Measurements from ENCODE around the gene TRABD.

TRABD gene

DNA sequence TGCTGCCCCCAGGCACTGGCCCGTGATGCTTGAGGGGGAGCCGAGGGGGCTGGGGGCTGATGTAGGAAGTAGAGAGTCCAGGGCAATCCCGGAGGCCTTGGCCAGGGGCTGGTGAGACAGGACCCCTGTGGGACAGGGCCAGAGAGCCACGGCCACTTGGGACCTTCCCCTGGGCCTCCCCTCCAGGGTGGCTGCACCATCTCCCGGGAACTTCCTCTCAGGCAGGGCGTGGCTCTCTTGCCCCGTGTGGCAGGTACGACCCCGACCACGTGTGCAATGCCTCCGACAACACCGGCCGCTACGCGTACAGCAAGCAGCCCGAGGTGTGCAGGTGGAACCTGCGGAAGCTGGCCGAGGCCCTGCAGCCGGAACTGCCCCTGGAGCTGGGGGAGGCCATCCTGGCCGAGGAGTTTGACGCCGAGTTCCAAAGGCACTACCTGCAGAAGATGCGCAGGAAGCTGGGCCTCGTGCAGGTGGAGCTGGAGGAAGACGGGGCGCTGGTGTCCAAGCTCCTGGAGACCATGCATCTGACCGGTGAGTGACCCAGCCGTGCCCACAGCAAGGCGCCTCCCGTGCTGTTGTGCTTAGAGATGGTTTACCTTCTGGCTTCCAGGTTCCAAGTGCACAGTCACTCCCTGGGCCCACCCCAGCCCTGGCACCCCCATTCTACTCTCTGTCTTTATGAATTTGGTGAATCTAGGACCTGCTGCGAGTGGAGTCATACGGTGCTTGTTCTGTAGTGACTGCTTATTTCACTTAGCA is 24.8 kb downstream of the TRABD start:
- Histone ChIP-seq H3K79me2 (ENCODE audit: insufficient read depth, low read depth) (no peaks in the 10 kb centered on the region), H3K36me3 (ENCODE audit: insufficient read depth) (no peaks in the 10 kb centered on the region), H4K20me1 (ENCODE audit: insufficient read depth) (no peaks in the 10 kb centered on the region), H3K9ac (no peak overlapping the region), H3K4me2 (no peak overlapping the region), H3K4me3 (IDR thresholded peaks at IDR 0.05; ENCODE audit: insufficient read depth, low read depth, low read length) (no peak overlapping the region), H3K27ac (no peak overlapping the region), H3K27me3 (ENCODE audit: insufficient read depth, low read depth) (no peaks in the 10 kb centered on the region), H3K4me1 (ENCODE audit: low read depth, poor library complexity, severe bottlenecking) (no peaks in the 10 kb centered on the region), H2AFZ (ENCODE audit: low read depth) (no peak overlapping the region)
- TF ChIP-seq, protein P1, sequence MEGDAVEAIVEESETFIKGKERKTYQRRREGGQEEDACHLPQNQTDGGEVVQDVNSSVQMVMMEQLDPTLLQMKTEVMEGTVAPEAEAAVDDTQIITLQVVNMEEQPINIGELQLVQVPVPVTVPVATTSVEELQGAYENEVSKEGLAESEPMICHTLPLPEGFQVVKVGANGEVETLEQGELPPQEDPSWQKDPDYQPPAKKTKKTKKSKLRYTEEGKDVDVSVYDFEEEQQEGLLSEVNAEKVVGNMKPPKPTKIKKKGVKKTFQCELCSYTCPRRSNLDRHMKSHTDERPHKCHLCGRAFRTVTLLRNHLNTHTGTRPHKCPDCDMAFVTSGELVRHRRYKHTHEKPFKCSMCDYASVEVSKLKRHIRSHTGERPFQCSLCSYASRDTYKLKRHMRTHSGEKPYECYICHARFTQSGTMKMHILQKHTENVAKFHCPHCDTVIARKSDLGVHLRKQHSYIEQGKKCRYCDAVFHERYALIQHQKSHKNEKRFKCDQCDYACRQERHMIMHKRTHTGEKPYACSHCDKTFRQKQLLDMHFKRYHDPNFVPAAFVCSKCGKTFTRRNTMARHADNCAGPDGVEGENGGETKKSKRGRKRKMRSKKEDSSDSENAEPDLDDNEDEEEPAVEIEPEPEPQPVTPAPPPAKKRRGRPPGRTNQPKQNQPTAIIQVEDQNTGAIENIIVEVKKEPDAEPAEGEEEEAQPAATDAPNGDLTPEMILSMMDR (conservative IDR thresholded peaks at IDR 0.05; ENCODE audit: low read depth, low read length), result no peak

DNA sequence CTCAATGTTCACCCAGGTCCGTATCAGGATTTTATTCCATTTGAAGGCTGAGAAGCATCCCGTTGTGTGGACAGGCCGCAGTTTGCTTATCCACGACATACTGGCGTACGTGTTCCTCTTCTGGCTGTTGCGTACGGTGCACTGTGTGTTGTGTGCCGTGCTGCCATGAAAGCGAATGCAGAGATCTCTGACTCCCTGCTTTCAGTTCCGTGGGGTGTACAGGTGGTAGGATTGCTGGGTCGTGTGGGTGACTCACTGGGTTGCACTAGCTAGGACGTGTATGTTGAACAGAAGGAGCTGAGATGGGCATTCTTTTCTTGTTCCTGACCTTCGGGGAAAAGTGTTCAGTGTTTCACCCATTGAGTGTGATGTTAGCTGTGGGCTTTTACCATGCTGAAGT is 25.4 kb downstream of the TRABD start:
- H3K27ac ChIP-seq, result no peak overlapping the region
- H4K20me1 ChIP-seq (ENCODE audit: insufficient read depth), result no peaks in the 10 kb centered on the region
- no peak overlapping the region for H3K4me3 ChIP-seq (IDR thresholded peaks at IDR 0.05; ENCODE audit: insufficient read depth, low read depth, low read length)
- H3K4me1 ChIP-seq (ENCODE audit: low read depth, poor library complexity, severe bottlenecking), result no peaks in the 10 kb centered on the region
- no peak overlapping the region for H2AFZ ChIP-seq (ENCODE audit: low read depth)
- TF ChIP-seq, protein P1 (conservative IDR thresholded peaks at IDR 0.05; ENCODE audit: low read depth, low read length), result no peak
- H3K36me3 ChIP-seq (ENCODE audit: insufficient read depth), result no peaks in the 10 kb centered on the region
- no peak overlapping the region for H3K9ac ChIP-seq
- H3K27me3 ChIP-seq (ENCODE audit: insufficient read depth, low read depth), result no peaks in the 10 kb centered on the region
- H3K4me2 ChIP-seq, result no peak overlapping the region
- H3K79me2 ChIP-seq (ENCODE audit: insufficient read depth, low read depth), result no peaks in the 10 kb centered on the region

DNA sequence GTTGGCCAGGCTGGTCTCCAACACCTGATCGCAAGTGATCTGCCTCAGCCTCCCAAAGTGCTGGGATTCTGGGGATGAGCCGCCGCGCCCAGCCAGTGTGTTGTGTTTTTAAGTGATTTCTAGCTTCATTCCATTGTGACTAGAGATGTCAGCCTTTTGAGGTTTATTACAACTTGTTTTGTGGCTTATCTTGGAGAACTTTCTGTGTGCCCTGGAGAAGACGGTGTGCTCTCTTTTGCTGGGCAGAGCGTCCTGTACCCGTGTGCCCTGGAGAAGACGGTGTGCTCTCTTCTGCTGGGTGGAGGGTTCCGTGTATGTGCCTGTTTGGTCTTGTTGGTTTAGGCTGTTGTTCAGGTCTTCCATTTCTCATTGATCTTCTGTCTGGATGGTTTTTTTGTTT is 27.6 kb downstream of the TRABD start:
- no peak overlapping the region for H2AFZ ChIP-seq (ENCODE audit: low read depth)
- H3K79me2 ChIP-seq (ENCODE audit: insufficient read depth, low read depth), result no peaks in the 10 kb centered on the region
- no peak overlapping the region for H3K4me3 ChIP-seq (IDR thresholded peaks at IDR 0.05; ENCODE audit: insufficient read depth, low read depth, low read length)
- no peaks in the 10 kb centered on the region for H3K4me1 ChIP-seq (ENCODE audit: low read depth, poor library complexity, severe bottlenecking)
- no peaks in the 10 kb centered on the region for H3K36me3 ChIP-seq (ENCODE audit: insufficient read depth)
- H4K20me1 ChIP-seq (ENCODE audit: insufficient read depth), result no peaks in the 10 kb centered on the region
- H3K27ac ChIP-seq, result no peak overlapping the region
- no peak overlapping the region for H3K9ac ChIP-seq
- TF ChIP-seq, protein P1 (conservative IDR thresholded peaks at IDR 0.05; ENCODE audit: low read depth, low read length), result no peak
- no peak overlapping the region for H3K4me2 ChIP-seq
- H3K27me3 ChIP-seq (ENCODE audit: insufficient read depth, low read depth), result no peaks in the 10 kb centered on the region

DNA sequence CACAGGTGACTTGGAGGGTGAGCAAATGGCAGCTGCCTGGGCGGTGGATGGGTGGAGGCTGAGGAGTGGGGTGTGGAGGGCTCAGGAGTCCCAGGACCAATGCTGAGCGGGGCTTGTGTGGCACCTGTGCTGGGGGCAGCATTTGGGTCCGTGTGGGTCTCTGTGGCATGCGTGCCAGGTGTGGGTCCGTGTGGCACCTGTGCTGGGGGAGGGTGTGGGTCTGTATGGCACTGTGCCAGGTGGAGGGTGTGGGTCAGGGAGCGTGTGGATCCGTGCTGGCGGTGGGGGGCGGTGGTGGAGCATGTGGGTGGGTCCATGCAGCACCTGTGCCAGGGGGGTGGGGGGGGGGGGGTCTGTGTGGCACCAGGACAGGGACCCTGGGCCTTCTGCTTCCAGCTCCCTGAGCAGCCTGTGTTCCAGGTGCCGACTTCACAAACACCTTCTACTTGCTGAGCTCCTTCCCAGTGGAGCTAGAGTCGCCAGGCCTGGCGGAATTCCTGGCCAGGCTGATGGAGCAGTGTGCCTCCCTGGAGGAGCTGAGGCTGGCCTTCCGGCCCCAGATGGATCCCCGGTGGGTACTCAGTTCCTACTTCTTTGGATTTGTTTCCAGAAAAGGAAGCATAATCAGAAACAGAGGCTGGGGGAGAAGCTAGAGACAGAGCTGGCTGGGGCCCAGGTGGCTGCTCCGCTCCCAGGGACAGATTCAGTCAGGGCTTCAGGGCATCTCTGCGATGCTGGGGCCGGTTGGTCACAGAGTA is 29.8 kb downstream of the TRABD start:
- TF ChIP-seq, protein P1 (conservative IDR thresholded peaks at IDR 0.05; ENCODE audit: low read depth, low read length), result no peak
- no peak overlapping the region for H2AFZ ChIP-seq (ENCODE audit: low read depth)
- no peak overlapping the region for H3K9ac ChIP-seq
- H3K36me3 ChIP-seq (ENCODE audit: insufficient read depth), result no peaks in the 10 kb centered on the region
- no peak overlapping the region for H3K4me3 ChIP-seq (IDR thresholded peaks at IDR 0.05; ENCODE audit: insufficient read depth, low read depth, low read length)
- no peaks in the 10 kb centered on the region for H3K4me1 ChIP-seq (ENCODE audit: low read depth, poor library complexity, severe bottlenecking)
- no peaks in the 10 kb centered on the region for H4K20me1 ChIP-seq (ENCODE audit: insufficient read depth)
- H3K4me2 ChIP-seq, result no peak overlapping the region
- H3K79me2 ChIP-seq (ENCODE audit: insufficient read depth, low read depth), result no peaks in the 10 kb centered on the region
- H3K27me3 ChIP-seq (ENCODE audit: insufficient read depth, low read depth), result no peaks in the 10 kb centered on the region
- no peak overlapping the region for H3K27ac ChIP-seq
